Activated naive CD4-positive, alpha-beta T cell treated with anti-CD3 and anti-CD28 coated beads for 36 hours (primary cell): ENCODE data around the gene YJEFN3. TPM values are rescaled to one million over a fixed set of nuclear protein-coding genes. Genes with fewer than 3 reads are reported as not detected.

ENCODE experiments used
- CTCF ChIA-PET: fragments of 350-600 bp; sonication (Branson Sonifier 250); formaldehyde crosslinking; loops from one replicate; lab custom pipeline; 2021; ENCODE audit warnings: antibody characterized with exemption; lab: Charles Lee
- DNase-seq: peaks from one replicate; pipeline ENCODE4 v3.0.0-alpha.2; 2020
- H3K27ac Mint-ChIP-seq: one replicate; pipeline ENCODE4 v1.8.0; 2021; ENCODE audit warnings: mild to moderate bottlenecking, mixed read lengths
- H3K27me3 Mint-ChIP-seq: one replicate; pipeline ENCODE4 v1.8.0; 2021; ENCODE audit warnings: low read depth, mixed read lengths
- H3K36me3 Mint-ChIP-seq: one replicate; pipeline ENCODE4 v1.8.0; 2021; ENCODE audit warnings: low read depth, mixed read lengths
- H3K4me1 Mint-ChIP-seq: one replicate; pipeline ENCODE4 v1.8.0; 2021; ENCODE audit warnings: low read depth, mixed read lengths
- H3K4me3 Mint-ChIP-seq: one replicate; pipeline ENCODE4 v1.8.0; 2021; ENCODE audit warnings: mild to moderate bottlenecking, moderate library complexity, mixed read lengths
- H3K9me3 Mint-ChIP-seq: one replicate; pipeline ENCODE4 v1.8.0; 2021; ENCODE audit warnings: mixed read lengths
- intact Hi-C: fragments of 100-400 bp; cut with micrococcal nuclease; formaldehyde crosslinking; loops from one replicate; pipeline ENCODE4 v1.15.1; 2023
- total RNA-seq, 2 experiments: library from RNA; stranded (reverse); gene quantifications; one replicate each; pipeline ENCODE4 v1.2.3, GENCODE V29; 2021

The YJEFN3 gene
- total RNA-seq, 2 experiments from 2014 or later = 6.5 to 7.2 TPM

DNA sequence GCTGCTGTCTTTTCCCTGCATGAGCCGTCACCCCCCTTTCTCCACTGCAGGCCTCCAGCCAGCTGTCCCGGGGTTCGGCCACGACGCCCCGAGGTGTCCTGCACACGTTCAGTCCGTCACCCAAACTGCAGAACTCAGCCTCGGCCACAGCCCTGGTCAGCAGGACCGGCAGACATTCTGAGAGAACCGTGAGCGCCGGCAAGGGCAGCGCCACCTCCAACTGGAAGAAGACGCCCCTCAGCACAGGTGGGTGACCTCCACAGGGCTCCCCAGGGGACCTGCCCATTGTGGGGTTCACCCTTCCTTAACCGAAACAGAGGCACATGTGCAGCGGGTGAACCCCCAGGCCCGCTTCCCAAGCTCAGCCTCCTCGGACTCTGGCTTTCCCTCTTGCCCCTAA, 26.4 kb upstream of the YJEFN3 start:
- peaks cover 20% of the 10 kb centered on the region for H3K36me3 Mint-ChIP-seq
- no peaks in the 10 kb centered on the region for H3K4me1 Mint-ChIP-seq
- no peaks in the 10 kb centered on the region for H3K9me3 Mint-ChIP-seq
- intact Hi-C loops = no loop called here
- H3K4me3 Mint-ChIP-seq = no peak overlapping the region
- CTCF ChIA-PET = no interaction called here
- H3K27me3 Mint-ChIP-seq = no peaks in the 10 kb centered on the region
- no peak overlapping the region for H3K27ac Mint-ChIP-seq
- DNase-seq = no peak

DNA sequence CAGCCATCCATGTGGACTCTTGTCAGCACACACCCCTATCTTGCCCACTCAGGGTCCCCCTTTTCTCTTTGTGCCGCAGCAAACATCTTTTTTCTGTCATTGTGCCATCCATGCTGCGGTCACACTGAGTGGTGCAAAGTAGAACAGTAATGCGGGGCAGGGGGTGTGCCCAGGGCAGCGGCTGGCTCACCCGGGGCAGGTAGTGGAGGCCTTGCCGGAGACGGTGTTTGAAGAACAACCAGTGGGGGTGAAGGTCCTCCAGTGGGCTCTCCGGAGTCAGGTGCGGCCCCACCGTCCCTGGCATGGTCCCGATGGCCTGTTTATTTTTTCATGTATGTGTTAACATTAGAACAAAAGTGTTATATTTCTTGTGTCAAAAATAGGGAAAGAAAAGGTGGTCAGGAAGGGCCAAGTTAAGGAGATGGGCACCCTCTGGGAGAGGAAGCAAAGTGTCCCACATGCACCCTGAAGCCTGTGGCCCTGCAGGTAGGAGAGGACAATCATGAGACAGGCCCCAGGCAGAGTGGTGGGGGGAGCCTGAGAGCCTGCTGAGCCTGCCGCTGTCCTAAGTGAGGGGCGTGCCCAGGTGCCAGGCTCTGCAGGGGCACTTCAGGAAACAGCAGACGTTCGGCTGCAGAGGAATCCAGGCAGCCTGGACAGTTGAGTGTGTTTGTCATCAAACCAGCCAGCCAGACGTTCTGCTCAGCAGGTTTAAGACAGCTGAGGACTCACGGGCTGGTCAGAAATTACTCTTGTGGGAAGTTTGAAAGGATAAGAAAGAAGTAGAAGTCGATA, 25.7 kb upstream of the YJEFN3 start:
- no peak for DNase-seq
- Mint-ChIP-seq H3K36me3 (peaks cover 24% of the 10 kb centered on the region), H3K27me3 (no peaks in the 10 kb centered on the region), H3K9me3 (no peaks in the 10 kb centered on the region), H3K4me1 (no peaks in the 10 kb centered on the region), H3K4me3 (no peak overlapping the region), H3K27ac (no peak overlapping the region)
- CTCF ChIA-PET = no interaction called here
- intact Hi-C loops = no loop called here

DNA sequence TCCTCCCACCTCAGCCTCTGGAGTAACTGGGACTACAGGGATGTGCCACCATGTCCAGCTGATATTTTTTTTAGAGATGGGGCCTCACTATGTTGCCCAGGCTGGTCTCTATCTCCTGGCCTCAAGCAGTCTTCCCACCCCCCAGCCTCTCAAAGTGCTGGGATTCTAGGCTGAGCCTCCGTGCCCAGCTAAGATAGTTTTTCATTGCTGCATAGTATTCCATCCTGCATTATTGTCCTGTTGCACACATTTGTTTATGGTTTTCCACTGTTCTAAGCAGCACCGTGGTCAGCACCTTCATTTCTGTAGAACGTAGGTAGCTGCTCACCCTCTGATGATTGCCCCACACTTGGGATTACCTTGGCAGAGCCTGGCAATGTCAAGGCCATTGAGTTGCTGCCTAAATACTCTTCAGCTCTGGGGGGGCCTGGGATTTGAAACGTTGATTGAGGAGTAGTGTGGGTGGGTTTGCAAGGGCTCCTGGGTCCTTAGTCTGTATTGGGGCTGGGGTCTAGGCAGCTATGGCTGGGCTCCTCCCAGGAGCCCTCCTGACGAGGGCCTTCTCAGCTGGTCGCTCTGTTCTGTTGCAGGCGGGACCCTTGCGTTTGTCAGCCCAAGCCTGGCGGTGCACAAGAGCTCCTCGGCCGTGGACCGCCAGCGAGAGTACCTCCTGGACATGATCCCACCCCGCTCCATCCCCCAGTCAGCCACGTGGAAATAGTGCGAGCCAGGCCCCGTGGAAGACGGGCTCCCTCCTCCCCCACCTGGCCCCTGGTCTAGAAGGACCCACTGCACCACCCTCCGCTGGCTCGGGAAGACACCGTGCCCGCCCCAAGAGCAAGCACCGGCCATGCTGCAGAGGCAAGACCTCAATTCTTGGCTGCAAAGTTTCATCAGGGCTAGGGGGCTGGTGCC, 23.7 kb upstream of the YJEFN3 start:
- Mint-ChIP-seq H3K9me3 (no peaks in the 10 kb centered on the region), H3K4me1 (no peaks in the 10 kb centered on the region), H3K36me3 (peaks cover 19% of the 10 kb centered on the region), H3K27ac (peak overlapping the region; percentile 30), H3K27me3 (no peaks in the 10 kb centered on the region), H3K4me3 (no peak overlapping the region)
- DNase-seq = no peak
- CTCF ChIA-PET = interaction anchor here (0.6 kb wide), 1 partner anchor 177 kb away, joined by 3 read pairs; no protein-coding TSS in a partner anchor
- intact Hi-C loops = no loop called here

DNA sequence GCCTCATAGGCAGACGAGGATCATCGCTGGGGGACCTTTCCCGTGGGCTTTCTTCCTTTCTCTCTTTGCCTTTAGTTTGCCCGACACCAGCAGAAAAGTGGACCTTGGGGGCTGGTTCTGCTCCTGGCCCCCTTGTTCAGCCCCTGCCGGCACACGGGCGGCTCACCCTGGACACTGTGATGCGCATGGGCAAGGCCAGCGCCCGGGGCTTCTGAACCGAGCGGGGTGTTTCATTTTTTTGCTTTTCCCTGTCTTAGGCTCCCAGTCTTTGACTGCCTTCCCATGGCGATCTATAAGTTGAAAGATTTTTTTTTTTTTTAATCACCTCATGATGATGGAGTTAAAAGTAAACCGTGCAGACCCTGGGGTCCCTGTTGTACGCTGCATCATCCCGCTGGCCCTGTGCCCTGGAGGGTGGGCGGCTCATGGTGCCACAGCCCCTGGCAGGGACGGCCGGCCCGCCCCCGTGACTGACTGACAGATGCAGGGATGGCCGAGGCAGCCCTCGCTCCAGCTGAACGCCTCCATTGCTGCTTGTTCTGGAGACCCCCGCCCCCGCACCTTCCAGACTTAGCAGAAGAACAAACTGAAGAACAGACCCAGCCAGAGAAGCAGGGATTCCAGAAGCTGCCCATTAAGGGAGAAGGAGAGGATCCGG, 22.9 kb upstream of the YJEFN3 start:
- peaks cover 19% of the 10 kb centered on the region for H3K36me3 Mint-ChIP-seq
- no peaks in the 10 kb centered on the region for H3K9me3 Mint-ChIP-seq
- no peaks in the 10 kb centered on the region for H3K4me1 Mint-ChIP-seq
- H3K27ac Mint-ChIP-seq = no peak overlapping the region
- no peak overlapping the region for H3K4me3 Mint-ChIP-seq
- CTCF ChIA-PET = no interaction called here
- DNase-seq = no peak
- no peaks in the 10 kb centered on the region for H3K27me3 Mint-ChIP-seq
- intact Hi-C loops = no loop called here

DNA sequence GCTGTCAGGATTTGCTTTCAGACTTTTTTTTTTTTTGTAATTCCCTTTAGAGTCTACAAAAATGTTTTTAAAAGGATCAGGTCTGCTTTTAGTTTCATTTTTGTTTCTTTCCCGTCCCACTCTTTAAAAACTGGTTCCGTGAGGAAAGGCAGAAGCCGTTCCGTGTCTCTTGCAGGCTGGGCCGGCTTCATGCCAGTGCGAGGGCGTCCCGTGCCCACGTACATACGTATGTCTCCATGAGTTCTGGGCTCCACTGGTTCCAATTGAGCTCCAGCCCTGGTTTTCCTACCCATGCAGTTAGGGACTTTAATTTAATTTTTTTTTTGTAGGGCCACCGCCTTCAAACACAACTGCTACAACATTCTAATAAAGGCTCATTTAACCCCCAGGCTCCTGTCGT, 22.1 kb upstream of the YJEFN3 start:
- DNase-seq = no peak
- no peaks in the 10 kb centered on the region for H3K9me3 Mint-ChIP-seq
- H3K4me3 Mint-ChIP-seq = no peak overlapping the region
- H3K4me1 Mint-ChIP-seq = no peaks in the 10 kb centered on the region
- CTCF ChIA-PET = no interaction called here
- peak overlapping the region; percentile 36 for H3K27ac Mint-ChIP-seq
- intact Hi-C loops = no loop called here
- H3K27me3 Mint-ChIP-seq = no peaks in the 10 kb centered on the region
- H3K36me3 Mint-ChIP-seq = peaks cover 17% of the 10 kb centered on the region

DNA sequence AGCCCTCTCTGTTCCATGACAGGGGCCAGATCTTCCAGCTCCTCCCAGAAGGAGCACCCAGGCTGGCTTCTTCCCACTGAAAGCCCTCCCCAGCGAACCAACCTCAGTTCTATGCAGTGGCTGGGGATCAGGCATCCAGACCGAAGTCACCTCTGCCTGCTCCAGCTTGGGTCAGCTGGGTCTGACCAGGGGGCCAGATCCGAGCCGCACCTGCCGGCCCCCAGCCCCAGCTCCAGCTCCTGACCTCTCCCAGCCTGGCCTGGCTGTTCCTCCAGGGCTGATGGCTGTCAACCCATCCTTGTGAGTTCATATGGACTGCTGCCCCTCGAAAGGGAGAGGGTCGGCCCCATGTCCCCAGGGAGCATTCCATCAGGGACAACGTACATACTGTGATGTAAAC, 21.4 kb upstream of the YJEFN3 start:
- peaks cover 13% of the 10 kb centered on the region for H3K36me3 Mint-ChIP-seq
- H3K27ac Mint-ChIP-seq = no peak overlapping the region
- no peaks in the 10 kb centered on the region for H3K9me3 Mint-ChIP-seq
- intact Hi-C loops = no loop called here
- CTCF ChIA-PET = interaction anchor here (1.1 kb wide), 1 partner anchor 16 kb away, joined by 4 read pairs; no protein-coding TSS in a partner anchor
- no peaks in the 10 kb centered on the region for H3K27me3 Mint-ChIP-seq
- DNase-seq = no peak
- no peaks in the 10 kb centered on the region for H3K4me1 Mint-ChIP-seq
- no peak overlapping the region for H3K4me3 Mint-ChIP-seq

DNA sequence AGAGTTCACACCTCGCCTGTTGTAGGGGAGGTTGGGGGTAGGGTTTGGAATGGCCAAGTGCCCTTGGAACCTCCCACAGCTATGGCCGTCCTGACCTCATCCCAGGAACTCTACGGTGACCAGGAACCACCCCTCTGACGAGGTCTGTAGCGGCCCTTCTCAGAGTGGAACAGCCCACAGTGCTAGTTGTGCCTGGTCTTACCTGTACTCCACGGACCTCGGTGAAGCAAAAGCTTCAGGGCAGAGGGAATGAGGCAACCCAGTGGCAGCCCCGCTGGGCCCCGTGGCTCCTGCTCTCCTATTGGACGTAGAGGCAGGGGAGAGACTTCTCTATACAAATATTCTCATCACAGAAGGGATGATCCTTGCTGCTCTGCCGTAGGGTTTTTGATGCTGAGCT, 20.5 kb upstream of the YJEFN3 start:
- peaks cover 10% of the 10 kb centered on the region for H3K36me3 Mint-ChIP-seq
- H3K27me3 Mint-ChIP-seq = no peaks in the 10 kb centered on the region
- CTCF ChIA-PET = interaction anchor here (0.7 to 1.4 kb wide), 5 partner anchors 17 to 1046 kb away, joined by 3 to 4 read pairs (median 3); no protein-coding TSS in a partner anchor
- H3K27ac Mint-ChIP-seq = no peak overlapping the region
- H3K4me3 Mint-ChIP-seq = no peak overlapping the region
- H3K9me3 Mint-ChIP-seq = no peaks in the 10 kb centered on the region
- no peak for DNase-seq
- intact Hi-C loops = no loop called here
- H3K4me1 Mint-ChIP-seq = no peaks in the 10 kb centered on the region

DNA sequence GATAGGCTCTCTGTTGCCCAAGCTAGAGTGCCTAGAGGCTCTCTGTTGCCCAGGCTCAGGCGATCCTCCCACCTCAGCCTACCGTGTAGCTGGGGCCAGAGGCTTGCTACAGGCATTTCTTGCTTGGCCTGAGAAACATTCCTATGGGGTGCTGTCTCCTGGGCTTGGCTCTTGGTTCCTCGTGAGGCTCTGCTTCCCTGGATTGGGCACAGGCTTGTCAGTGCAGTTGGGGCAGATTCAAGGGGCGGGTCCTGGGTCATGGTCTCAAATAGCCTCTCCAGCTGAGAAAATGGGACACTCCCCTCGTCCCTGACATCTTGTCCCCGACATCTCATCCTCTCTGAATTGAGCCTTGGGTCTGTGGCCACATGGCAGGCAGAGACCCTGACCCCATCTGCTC, 18.3 kb upstream of the YJEFN3 start:
- DNase-seq = no peak
- CTCF ChIA-PET = interaction anchor here (1.2 to 2.7 kb wide), 5 partner anchors 20 to 148 kb away, joined by 3 to 11 read pairs (median 4); partner anchors contain the start of gene GMIP
- no peaks in the 10 kb centered on the region for H3K27me3 Mint-ChIP-seq
- peaks cover 13% of the 10 kb centered on the region for H3K36me3 Mint-ChIP-seq
- no peaks in the 10 kb centered on the region for H3K9me3 Mint-ChIP-seq
- no peak overlapping the region for H3K27ac Mint-ChIP-seq
- H3K4me3 Mint-ChIP-seq = no peak overlapping the region
- H3K4me1 Mint-ChIP-seq = peaks cover 2% of the 10 kb centered on the region
- intact Hi-C loops = no loop called here

DNA sequence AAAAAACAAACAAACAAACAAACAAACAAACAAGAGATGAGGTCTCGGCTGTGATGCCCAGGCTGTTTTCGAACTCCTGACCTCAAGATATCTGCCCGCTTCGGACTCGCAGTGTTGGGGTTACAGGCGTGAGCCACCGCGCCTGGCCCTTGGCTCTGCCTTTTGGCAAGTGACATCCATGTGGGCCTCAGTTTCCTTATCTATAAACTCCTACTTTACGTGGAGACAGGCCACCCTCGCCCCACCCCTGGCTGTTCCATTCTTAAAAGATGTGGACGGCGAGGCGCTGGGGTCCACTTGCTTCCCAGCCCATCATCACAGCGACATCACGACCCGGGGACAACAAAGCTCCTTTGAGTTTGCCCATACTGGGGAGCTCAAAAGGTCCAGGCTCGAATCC, 15.0 kb upstream of the YJEFN3 start:
- H3K4me1 Mint-ChIP-seq = peaks cover 19% of the 10 kb centered on the region
- H3K4me3 Mint-ChIP-seq = peak overlapping the region; percentile 39
- no peak overlapping the region for H3K27ac Mint-ChIP-seq
- no peaks in the 10 kb centered on the region for H3K27me3 Mint-ChIP-seq
- H3K36me3 Mint-ChIP-seq = peaks cover 6% of the 10 kb centered on the region
- no peaks in the 10 kb centered on the region for H3K9me3 Mint-ChIP-seq
- intact Hi-C loops = no loop called here
- CTCF ChIA-PET = no interaction called here
- DNase-seq = no peak

DNA sequence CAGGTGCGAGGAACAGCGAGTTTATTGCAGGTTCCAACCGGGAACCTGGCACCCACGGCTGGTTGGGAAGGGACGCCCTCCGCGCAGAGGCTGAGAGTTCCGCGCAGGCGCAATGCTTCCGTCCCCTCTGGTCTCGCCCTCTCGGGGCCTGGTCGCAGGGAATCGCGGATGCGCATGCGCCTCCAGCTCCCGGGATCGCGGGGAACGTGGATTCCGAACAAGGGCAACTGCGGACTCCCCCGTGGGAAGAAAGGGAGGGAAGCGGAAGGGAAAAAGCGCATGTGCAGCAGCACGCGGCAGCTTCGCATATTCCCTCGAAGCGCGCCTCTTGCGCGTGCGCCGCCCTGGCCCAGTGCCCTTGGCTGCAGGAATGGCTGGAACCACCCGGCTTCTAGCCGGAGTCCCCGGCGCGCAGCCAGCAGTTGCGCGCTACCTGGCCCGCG, 14.5 kb upstream of the YJEFN3 start:
- no peaks in the 10 kb centered on the region for H3K27me3 Mint-ChIP-seq
- peaks cover 22% of the 10 kb centered on the region for H3K4me1 Mint-ChIP-seq
- H3K9me3 Mint-ChIP-seq = no peaks in the 10 kb centered on the region
- H3K36me3 Mint-ChIP-seq = peaks cover 9% of the 10 kb centered on the region
- CTCF ChIA-PET = no interaction called here
- H3K27ac Mint-ChIP-seq = no peak overlapping the region
- DNase-seq = no peak
- H3K4me3 Mint-ChIP-seq = peak overlapping the region; percentile 39
- intact Hi-C loops = no loop called here

DNA sequence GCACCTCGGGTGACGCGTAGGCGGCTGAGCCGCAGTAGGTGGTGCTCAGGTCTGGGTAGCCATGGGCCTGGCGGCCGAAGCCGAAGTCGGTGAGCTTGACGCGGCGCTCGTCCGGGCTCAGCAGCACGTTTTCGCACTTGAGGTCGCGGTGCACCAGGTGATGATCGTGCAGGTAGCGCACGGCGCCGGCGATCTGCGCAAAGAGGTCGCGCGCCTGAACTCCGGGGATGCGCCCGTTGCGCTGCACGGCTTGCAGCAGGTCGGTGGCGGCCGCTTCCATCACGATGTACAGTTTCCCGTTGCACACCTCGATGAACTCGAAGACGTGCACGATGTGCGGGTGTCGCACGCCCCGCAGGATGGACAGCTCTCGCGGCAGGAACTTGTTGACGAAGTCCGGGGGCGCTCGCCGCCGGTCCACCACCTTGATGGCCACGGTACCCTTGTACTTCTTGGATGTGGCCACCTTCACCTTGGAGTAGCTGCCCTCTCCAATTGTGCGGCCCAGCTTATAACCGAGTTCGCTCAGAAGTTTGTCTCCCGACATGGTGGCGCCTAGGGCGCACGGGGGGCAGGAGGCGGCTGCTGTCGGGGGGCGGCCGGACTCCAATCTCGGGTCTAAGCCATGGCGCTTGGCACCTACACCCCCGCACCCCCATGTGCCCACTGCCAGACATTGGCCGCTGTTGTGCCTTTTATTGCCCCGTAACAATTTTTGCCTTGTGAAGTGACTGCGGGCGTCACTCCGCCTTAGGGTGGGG, 13.7 kb upstream of the YJEFN3 start, which contains the start of gene TSSK6:
Gene TSSK6 (minus strand): TSS at position 668 of the 761 bp plus-strand sequence. CDS start 121 bp downstream, at position 547.
- peaks cover 30% of the 10 kb centered on the region for H3K4me1 Mint-ChIP-seq
- H3K36me3 Mint-ChIP-seq = peaks cover 15% of the 10 kb centered on the region
- H3K27ac Mint-ChIP-seq = peak within 1 kb of the TSS; percentile 96
- peak within 1 kb of the TSS; percentile 86 for H3K4me3 Mint-ChIP-seq
- no peaks in the 10 kb centered on the region for H3K27me3 Mint-ChIP-seq
- CTCF ChIA-PET = interaction anchor here (1.0 to 1.4 kb wide), 2 partner anchors 15 to 17 kb away, joined by 3 to 5 read pairs; no protein-coding TSS in a partner anchor
- no peak for DNase-seq
- intact Hi-C loops = loop anchor here (5.0 kb wide), 1 partner anchor 127 kb away; the partner anchor contains the start of gene GMIP
- H3K9me3 Mint-ChIP-seq = no peaks in the 10 kb centered on the region
